ENCODE results near the gene LTA4H. TPM values are rescaled to one million over a fixed set of nuclear protein-coding genes. Genes with fewer than 3 reads are reported as not detected.

Gene LTA4H
- total RNA-seq, 4 donors from 2014 or later: 41.4 to 50.2 (median 44.7) TPM

GRCh38 chr12:96014943-96015599, 20.3 kb downstream of the LTA4H start:
- Histone ChIP-seq H3K27ac (no peak overlapping the region), H3K4me3 (no peak overlapping the region), H3K9me3 (no peaks in the 10 kb centered on the region), H3K4me1 (no peaks in the 10 kb centered on the region), H3K27me3 (no peaks in the 10 kb centered on the region), H3K36me3 (peaks cover 0 to 87% (median 13%) of the 10 kb centered on the region in 3 donors)
- TF ChIP-seq EP300 (IDR thresholded peaks at IDR 0.05) (no peak), CTCF (IDR thresholded peaks at IDR 0.05) (no peak), POLR2A (IDR thresholded peaks at IDR 0.05) (no peak)
- DNase-seq (ENCODE audit: low spot score in 2 of 2): no peak
- 87% methylated on average over 3 of the region's 3 CpGs for WGBS, 2 donors

- Histone ChIP-seq H3K36me3 (peaks cover 0 to 87% (median 32%) of the 10 kb centered on the region in 3 donors), H3K4me3 (no peak overlapping the region), H3K27me3 (no peaks in the 10 kb centered on the region), H3K4me1 (no peaks in the 10 kb centered on the region), H3K9me3 (no peaks in the 10 kb centered on the region), H3K27ac (no peak overlapping the region)
- 23 to 45% methylated on average over 1 of the region's 1 CpG for WGBS, 2 donors
- TF ChIP-seq CTCF (IDR thresholded peaks at IDR 0.05) (no peak), POLR2A (IDR thresholded peaks at IDR 0.05) (no peak), EP300 (IDR thresholded peaks at IDR 0.05) (no peak)
- DNase-seq (ENCODE audit: low spot score in 2 of 2): no peak
Measured at GRCh38 chr12:96007729-96008128, 27.7 kb downstream of the LTA4H start.

GRCh38 chr12:96006727-96007126, 28.7 kb downstream of the LTA4H start:
- Histone ChIP-seq H3K27ac (no peak overlapping the region), H3K4me1 (no peaks in the 10 kb centered on the region), H3K4me3 (no peak overlapping the region), H3K36me3 (peaks cover 2 to 87% (median 22%) of the 10 kb centered on the region in 3 donors), H3K27me3 (no peaks in the 10 kb centered on the region), H3K9me3 (no peaks in the 10 kb centered on the region)
- no peak for DNase-seq (ENCODE audit: low spot score in 2 of 2)
- WGBS, 2 donors: 92 to 99% methylated on average over 1 of the region's 1 CpG
- TF ChIP-seq EP300 (IDR thresholded peaks at IDR 0.05) (no peak), POLR2A (IDR thresholded peaks at IDR 0.05) (no peak), CTCF (IDR thresholded peaks at IDR 0.05) (no peak)

GRCh38 chr12:96000858-96001257, 34.5 kb downstream of the LTA4H start:
- H3K27me3 ChIP-seq: no peaks in the 10 kb centered on the region
- no peak overlapping the region for H3K4me3 ChIP-seq
- H3K9me3 ChIP-seq: no peaks in the 10 kb centered on the region
- peaks cover 0 to 7% (median 0%) of the 10 kb centered on the region in 4 donors for H3K4me1 ChIP-seq
- no peak for DNase-seq (ENCODE audit: low spot score in 2 of 2)
- H3K36me3 ChIP-seq: peaks cover 2 to 61% (median 7%) of the 10 kb centered on the region in 3 donors
- H3K27ac ChIP-seq: no peak overlapping the region
- 86 to 90% methylated on average over 5 of the region's 5 CpGs for WGBS, 2 donors
- TF ChIP-seq POLR2A (IDR thresholded peaks at IDR 0.05) (no peak), CTCF (IDR thresholded peaks at IDR 0.05) (no peak), EP300 (IDR thresholded peaks at IDR 0.05) (no peak)

GRCh38 chr12:95999484-95999883, 35.9 kb downstream of the LTA4H start:
- Histone ChIP-seq H3K9me3 (no peaks in the 10 kb centered on the region), H3K27ac (no peak overlapping the region), H3K4me3 (no peak overlapping the region), H3K36me3 (peaks cover 2 to 48% (median 5%) of the 10 kb centered on the region in 3 donors), H3K4me1 (peaks cover 0 to 7% (median 0%) of the 10 kb centered on the region in 4 donors), H3K27me3 (no peaks in the 10 kb centered on the region)
- TF ChIP-seq CTCF (IDR thresholded peaks at IDR 0.05): no peak
- no peak for TF ChIP-seq EP300 (IDR thresholded peaks at IDR 0.05)
- no peak for TF ChIP-seq POLR2A (IDR thresholded peaks at IDR 0.05)
- DNase-seq (ENCODE audit: low spot score in 2 of 2): no peak
- 85 to 90% methylated on average over 5 of the region's 5 CpGs for WGBS, 2 donors

All from tibial nerve (tissue), 4 donors.